Measurements from ENCODE around the gene BOLA2B.
A peak's percentile ranks its signal among the peaks of the same experiment; 100 is the strongest.
"Not testable (repeated sequence)": the region's sequence is repeated elsewhere in the genome, so short reads cannot be mapped to it uniquely, and the experiment has no call there.

The BOLA2B gene

GRCh38 chr16:30193615-30194014 is at the start of gene BOLA2B, which contains the start of gene SLX1A:
Gene BOLA2B, minus strand, starts transcription at chr16:30193666. Its CDS starts 71 bp downstream, at chr16:30193595.
Gene SLX1A, plus strand, starts transcription at chr16:30193875. Its CDS starts 210 bp downstream, at chr16:30194085.
- not testable (repeated sequence) for DNase-seq

DNA sequence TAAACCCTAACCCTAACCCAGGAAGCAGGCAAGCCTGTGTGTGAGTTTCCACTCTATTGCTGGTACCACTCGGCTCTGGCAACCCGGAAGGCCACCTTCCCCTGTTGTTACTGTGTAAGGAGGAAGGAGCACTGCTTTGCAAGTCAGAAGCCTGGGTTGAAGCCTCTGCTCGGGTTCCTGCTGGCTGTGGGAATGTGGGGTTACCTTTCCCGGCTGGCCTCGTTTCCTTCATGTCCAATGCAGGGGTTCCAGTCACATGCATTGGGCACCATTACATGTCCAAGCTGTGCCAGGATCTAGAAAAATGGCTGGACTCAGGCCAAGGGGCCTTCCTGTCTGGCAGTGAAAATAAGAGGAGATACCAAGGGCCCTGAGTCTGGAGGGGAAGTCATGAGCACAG is 23.6 kb upstream of the BOLA2B start:
- DNase-seq, result not testable (repeated sequence)

- DNase-seq, result not testable (repeated sequence)
Measured at GRCh38 chr16:30211414-30211813, 17.9 kb upstream of the BOLA2B start.

- peak; percentile 35 for DNase-seq
Measured at GRCh38 chr16:30209032-30209431, 15.6 kb upstream of the BOLA2B start.

- not testable (repeated sequence) for DNase-seq
Measured at GRCh38 chr16:30207063-30207704, 13.7 kb upstream of the BOLA2B start.

DNA sequence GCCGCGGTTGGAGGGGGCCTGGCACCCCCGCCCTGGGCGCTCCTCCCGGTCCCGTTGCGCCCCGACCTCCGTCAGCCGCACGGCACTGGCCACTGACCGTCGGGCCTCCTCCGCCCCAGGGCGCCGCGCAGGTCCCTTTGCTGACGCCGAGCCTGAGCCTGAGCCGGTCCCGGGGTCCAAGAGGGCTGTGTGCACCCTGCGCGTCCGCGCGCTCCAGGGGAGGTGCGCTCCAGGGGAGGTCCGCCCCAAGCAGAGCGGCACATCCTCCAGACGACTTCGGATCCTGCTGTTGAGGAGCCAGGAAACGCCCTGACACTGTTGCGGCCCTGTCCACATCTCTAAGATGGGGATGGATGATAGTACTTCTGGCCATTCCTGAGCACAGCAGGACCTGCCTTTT is 12.8 kb upstream of the BOLA2B start:
- DNase-seq, result not testable (repeated sequence)

DNA sequence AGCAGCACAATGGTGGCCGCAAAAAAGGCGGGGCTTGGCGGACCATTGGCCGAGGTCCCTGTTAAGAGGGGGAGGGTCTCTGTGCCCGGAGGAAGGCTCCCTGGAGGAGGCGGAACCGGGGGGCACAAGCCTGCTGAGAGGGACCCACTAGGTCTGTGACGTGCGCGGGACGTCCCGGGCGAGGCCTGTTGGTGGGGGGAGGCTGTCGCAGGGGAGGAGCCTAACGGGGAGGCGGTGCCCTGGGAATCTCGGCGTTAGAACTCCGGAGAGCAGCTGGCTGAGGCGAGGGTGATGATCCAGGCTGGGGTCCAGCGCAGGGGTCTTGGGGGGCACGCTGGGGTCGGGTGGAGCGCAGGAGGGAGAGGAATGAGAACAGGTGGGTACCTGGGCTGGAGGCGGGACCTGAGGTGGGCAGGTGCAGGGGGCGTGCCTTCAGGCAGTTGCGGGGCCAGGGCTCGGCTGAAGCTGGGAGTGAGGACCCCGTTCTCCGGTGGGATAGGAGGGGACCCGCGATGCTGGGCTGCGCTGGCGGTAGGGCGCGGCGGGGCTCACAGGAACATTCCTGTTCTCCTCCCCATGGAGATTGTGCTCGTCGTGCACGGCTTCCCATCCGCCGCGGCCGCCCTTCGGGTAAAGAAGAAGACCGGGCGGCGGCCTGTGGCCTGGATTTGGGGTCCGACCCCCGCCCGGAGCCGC is 12.2 kb upstream of the BOLA2B start:
- not testable (repeated sequence) for DNase-seq

DNA sequence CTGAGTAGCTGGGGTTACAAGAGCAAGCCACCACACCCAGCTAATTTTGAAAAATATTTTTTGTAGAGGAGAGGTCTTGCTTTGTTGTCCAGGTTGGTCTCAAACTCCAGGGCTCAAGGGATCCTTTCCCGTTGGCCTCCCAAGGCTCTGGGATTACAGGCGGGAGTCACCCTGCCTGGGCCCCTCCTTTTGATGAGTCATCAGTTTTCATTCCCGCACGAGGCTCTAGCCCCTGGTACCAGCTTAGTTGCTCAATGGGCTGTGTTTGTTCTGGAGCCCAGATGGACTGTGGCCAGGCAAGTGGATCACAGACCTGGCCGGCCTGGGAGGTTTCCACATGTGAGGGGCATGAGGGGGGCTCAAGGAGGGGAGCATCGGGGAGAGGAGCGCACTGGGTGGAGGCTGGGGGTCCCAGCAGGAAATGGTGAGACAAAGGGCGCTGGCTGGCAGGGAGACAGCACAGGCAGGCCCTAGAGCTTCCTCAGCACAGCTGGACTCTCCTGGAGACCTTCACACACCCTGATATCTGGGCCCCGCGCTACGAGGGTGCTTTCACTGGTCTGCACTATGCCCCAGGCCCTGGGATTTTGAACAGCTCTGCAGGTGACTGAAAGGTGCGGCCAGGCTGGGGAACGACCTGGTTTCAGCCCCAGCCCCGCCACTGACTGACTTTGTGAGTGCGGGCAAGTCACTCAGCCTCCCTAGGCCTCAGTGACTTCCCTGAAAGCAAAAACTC is 6.3 kb upstream of the BOLA2B start:
- DNase-seq, result not testable (repeated sequence)

DNA sequence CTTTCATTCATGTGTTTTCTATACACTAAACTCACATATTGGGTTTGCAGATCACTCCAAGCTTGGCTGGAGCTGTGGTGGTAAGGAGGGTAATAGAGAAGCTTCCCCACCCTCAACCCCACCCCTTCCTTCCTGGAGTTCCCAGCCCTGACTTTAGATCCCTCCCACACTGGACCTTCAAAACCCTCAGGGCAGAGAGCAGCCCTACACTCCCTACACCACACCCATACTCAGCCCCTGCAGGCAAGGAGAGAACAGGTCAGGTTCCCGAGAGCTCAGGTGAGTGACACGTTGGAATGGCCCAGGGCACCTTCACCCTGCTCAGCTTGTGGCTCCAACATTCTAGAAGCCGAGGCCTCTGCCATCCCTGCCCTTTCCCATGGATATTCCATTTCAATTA is 5.6 kb upstream of the BOLA2B start, which contains the start of gene SULT1A3:
Gene SULT1A3 (plus strand): TSS at position 207 of the 400 bp plus-strand sequence. CDS start 1,474 bp downstream, outside the sequence.
- DNase-seq, result not testable (repeated sequence)

DNA sequence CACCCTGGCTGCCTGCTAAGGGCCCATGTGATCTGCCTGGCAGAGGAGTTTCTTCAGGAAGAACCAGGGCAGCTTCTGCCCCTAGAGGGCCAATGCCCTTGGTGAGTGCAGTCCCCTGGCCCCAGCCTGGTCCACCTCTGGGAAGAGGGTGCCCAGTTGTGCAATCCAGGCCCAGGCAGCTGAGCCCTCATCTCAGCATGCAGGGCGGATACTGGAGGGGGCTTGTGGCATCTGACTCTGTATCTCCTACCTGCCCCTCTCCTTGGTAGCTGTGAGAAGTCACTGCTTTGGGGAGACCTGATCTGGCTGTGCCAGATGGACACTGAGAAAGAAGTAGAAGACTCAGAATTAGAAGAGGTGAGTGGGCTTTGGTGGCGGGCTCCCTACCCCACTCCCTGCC is 3.5 kb upstream of the BOLA2B start:
- not testable (repeated sequence) for DNase-seq

DNA sequence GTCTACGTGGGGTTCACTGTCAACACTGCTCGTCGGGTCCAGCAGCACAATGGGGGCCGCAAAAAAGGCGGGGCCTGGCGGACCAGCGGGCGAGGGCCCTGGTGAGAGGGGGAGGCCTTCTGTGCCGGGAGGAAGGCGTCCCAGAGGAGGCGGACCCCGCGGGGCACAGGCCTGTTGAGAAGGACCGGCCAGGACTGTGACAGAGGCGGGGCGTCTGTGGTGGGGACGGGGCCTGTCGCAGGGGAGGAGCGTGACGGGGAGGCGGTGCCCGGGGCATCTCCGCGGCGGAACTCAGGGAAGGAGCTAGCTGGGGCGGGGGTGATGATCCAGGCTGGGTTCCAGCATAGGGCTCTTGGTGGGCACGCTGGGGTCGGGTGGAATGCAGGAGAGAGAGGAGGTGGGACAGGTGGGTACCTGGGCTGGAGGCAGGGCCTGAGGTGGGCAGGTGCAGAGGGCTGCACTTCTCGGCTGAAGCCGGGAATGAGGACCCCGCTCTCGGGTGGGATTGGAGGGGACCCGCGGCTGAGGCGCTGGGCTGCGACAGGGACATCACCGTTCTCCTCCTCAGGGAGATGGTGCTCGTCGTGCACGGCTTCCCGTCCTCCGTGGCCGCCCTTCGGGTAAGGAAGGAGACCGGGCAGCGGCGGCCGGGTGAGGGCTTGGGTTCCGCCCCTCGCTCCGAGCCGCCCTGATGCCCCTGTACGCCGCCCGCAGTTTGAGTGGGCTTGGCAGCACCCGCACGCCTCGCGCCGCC is 883 bp upstream of the BOLA2B start:
- DNase-seq, result not testable (repeated sequence)

DNA sequence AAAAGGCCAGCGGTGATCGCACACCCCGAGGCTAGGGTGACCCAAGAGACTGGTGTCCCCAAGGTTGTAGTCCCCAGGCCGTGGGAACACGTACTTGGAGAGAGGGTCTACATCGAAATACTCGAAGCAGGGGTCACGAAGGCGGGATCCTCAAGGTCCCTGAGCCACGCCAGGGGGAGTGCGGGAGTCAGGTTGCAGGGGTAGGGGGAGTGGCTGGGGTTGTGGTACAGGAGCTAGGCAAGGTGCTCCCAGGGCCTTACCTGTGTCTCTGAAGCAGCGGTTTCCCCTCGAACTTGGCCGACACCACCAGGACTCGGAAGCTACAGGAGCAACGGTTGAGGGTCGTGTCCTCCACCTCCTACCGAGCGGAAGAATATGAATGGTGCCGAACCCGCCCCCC is 368 bp downstream of the BOLA2B start:
- DNase-seq, result not testable (repeated sequence)

DNA sequence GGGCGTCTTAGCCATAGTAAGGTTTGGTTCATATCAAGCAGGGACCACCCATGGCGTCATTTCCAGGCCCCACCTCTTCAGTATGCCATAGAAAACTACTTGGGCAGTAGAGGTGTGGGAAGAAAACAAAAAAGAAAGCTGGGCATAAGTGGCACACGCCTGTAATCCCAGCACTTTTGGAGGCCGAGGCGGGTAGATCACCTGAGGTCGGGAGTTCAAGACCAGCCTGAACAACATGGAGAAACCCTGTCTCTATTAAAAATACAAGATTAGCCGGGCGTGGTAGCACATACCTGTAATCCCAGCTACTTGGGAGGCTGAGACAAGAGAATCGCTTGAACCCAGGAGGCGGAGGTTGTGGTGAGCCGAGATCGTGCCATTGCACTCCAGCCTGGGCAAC is 2.3 kb downstream of the BOLA2B start:
- not testable (repeated sequence) for DNase-seq

DNA sequence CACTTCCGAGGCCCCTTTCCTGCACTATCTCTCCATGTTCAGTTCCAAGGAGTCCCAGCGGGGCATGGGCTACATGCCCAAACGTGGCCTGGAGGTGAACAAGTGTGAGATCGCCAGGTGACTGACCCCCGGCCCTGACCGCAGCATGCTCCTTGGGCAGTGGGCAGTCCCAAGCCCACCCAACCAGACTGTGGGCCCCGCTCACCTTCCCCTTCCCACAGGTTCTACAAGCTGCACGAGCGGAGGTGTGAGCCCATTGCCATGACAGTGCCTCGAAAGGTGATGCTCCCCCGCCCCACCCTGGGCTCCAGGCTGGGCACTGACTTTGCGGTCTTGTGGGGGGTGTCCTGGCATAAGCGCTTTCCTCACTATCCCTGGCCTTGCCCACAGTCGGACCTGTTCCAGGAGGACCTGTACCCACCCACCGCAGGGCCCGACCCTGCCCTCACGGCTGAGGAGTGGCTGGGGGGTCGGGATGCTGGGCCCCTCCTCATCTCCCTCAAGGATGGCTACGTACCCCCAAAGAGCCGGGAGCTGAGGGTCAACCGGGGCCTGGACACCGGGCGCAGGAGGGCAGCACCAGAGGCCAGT is 5.4 kb downstream of the BOLA2B start:
- no peak for DNase-seq

DNA sequence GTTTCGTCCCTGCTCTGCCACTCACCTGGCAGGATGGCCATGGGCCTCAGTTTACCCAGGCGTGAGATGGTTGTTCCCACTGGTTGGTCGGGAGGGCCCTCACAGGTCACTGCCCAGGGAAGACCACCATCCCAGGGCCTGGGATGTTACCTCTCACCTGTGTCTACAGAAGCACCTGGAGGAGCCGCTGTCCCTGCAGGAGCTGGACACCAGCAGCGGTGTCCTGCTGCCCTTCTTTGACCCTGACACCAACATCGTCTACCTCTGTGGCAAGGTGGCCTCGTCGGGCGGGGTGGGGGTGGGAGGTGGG is 6.0 kb downstream of the BOLA2B start:
- no peak for DNase-seq

DNA sequence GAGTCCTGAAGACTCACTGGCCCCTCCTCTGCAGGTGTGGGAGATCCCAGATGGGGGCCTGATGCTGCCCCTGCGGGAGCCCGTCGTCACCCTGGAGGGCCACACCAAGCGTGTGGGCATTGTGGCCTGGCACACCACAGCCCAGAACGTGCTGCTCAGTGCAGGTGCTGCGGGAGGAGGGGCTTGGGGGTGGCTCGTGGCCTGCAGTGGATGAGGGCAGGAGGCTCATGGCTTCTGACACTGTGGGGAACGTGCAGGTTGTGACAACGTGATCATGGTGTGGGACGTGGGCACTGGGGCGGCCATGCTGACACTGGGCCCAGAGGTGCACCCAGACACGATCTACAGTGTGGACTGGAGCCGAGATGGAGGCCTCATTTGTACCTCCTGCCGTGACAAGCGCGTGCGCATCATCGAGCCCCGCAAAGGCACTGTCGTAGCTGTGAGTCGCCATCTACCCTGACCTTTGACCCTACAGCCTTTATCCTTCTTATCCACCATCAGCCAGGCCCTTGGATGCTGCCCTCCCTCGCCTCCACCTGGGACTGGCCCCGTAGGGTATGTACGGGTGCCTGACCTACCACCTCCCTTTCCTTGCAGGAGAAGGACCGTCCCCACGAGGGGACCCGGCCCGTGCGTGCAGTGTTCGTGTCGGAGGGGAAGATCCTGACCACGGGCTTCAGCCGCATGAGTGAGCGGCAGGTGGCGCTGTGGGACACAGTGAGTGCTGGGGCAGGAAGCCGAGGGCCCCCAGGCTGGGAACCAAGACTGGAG is 6.5 kb downstream of the BOLA2B start:
- DNase-seq, result peak; percentile 91

DNA sequence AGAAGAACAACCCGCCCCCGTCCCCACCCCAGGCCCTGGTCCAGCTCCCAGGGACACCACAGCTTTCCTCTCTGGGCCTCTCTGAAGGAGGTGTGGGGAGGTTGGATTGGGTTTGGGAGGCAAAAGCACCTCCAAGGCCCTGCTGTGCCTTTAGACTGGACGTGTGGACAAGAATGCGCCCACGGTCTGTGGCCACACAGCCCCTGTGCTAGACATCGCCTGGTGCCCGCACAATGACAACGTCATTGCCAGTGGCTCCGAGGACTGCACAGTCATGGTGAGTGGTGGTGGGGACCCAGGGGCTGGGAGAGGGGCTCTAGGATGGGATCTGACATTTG is 7.1 kb downstream of the BOLA2B start:
- no peak for DNase-seq

DNA sequence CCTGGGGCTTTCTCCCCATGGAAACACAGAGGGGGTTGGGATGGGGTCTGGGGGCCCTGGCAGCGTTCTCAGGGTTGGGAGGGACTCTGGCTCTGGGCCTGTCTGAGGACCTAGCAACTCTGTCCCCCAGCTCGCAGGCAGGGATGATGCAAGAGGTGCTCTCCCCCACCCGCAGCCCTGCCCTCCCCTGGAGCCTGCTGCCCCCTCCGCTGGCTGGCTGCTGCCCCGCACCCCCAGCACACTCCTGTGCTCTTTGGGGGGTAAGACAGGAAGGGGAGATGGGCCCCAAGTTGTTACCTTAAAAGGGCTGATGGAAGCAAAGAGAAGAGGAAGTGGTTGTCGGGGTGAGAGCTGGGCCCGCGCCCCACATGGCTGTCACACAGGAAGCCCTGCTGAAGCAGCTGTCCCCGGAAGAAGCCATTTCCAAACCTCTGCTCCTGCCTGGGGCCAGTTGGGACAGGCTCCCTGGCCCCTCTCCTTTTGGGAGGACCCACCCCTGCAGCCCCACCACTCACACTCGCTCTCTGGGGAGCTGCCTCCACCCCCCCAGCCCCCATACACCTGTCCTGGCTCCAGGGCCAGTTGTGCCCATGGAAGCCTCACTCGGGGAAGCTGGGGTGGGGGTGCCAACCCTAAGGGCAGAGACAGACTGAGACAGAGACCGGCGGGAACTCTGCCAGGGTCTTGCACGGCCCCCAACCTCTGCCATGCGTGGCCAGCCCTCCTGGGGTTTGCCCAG is 7.6 kb downstream of the BOLA2B start:
- DNase-seq, result peak; percentile 97

- DNase-seq, result peak; percentile 65
Measured at GRCh38 chr16:30184891-30185682, 8.4 kb downstream of the BOLA2B start.

All from activated CD4-positive, alpha-beta T cell treated with anti-CD3 and anti-CD28 coated beads, Interleukin-10, Interleukin-2, amounts not matched to agents 100 ng/mL and 50 ng/mL, durations not matched to agents 16 hours and 8 hours (primary cell).